Measurements from ENCODE around the gene PXDC1. TPM values are rescaled to one million over a fixed set of nuclear protein-coding genes. Genes with fewer than 3 reads are reported as not detected.

The PXDC1 gene
- total and polyA plus RNA-seq, 4 donors, result 24.1 to 106 (median 77.6) TPM

GRCh38 chr6:3788408-3789017 is 37.0 kb upstream of the PXDC1 start:
- no peaks in the 10 kb centered on the region for H3K9me3 ChIP-seq (ENCODE audit: control insufficient read depth in 4 of 4, low read length in 3 of 4)
- 41% methylated on average over 12 of the region's 12 CpGs for WGBS

GRCh38 chr6:3786141-3786540 is 34.6 kb upstream of the PXDC1 start:
- H3K27me3 ChIP-seq (ENCODE audit: control insufficient read depth in 4 of 4, insufficient read depth in 4 of 4, low read length in 3 of 4), result no peaks in the 10 kb centered on the region
- WGBS, result 85% methylated on average over 4 of the region's 4 CpGs
- H3K9me3 ChIP-seq (ENCODE audit: control insufficient read depth in 4 of 4, low read length in 3 of 4), result no peaks in the 10 kb centered on the region
- no peak overlapping the region for H3K4me3 ChIP-seq (ENCODE audit: low read depth in 1 of 3, low read length in 3 of 3)
- DNase-seq (ENCODE audit: low spot score), result no peak
- peak in 1 of 2 donors; percentile 16 for TF ChIP-seq JUND (IDR thresholded peaks at IDR 0.05)
- no peak for TF ChIP-seq RXRA (IDR thresholded peaks at IDR 0.05)
- H3K36me3 ChIP-seq (ENCODE audit: control insufficient read depth in 4 of 4, insufficient read depth in 3 of 4, low read depth in 1 of 4, low read length in 3 of 4), result no peaks in the 10 kb centered on the region
- H3K4me1 ChIP-seq (ENCODE audit: control insufficient read depth in 4 of 4, insufficient read depth in 4 of 4, low read length in 3 of 4), result peaks cover 5 to 22% (median 15%) of the 10 kb centered on the region in 4 donors
- no peak overlapping the region for H3K9ac ChIP-seq (ENCODE audit: low read depth in 1 of 2, low read length in 2 of 2)
- H3K27ac ChIP-seq (ENCODE audit: low read depth in 1 of 2, low read length in 2 of 2), result no peak overlapping the region

More at GRCh38 chr6:3788408-3789017, 37.0 kb upstream of the PXDC1 start:
- Histone ChIP-seq H3K9ac (ENCODE audit: low read depth in 1 of 2, low read length in 2 of 2) (peak overlapping the region; percentile 53 to 57), H3K36me3 (ENCODE audit: control insufficient read depth in 4 of 4, insufficient read depth in 3 of 4, low read depth in 1 of 4, low read length in 3 of 4) (no peaks in the 10 kb centered on the region), H3K27me3 (ENCODE audit: control insufficient read depth in 4 of 4, insufficient read depth in 4 of 4, low read length in 3 of 4) (no peaks in the 10 kb centered on the region), H3K4me3 (ENCODE audit: low read depth in 1 of 3, low read length in 3 of 3) (peak overlapping the region; percentile 17 to 42 (median 30)), H3K4me1 (ENCODE audit: control insufficient read depth in 4 of 4, insufficient read depth in 4 of 4, low read length in 3 of 4) (peaks cover 5 to 22% (median 15%) of the 10 kb centered on the region in 4 donors), H3K27ac (ENCODE audit: low read depth in 1 of 2, low read length in 2 of 2) (peak overlapping the region; percentile 99 to 100)
- TF ChIP-seq REST (IDR thresholded peaks at IDR 0.05) (peak; percentile 46), MAX (IDR thresholded peaks at IDR 0.05) (no peak), YY1 (IDR thresholded peaks at IDR 0.05) (peak; percentile 96), RXRA (IDR thresholded peaks at IDR 0.05) (no peak), NR2F2 (IDR thresholded peaks at IDR 0.05) (no peak), TAF1 (conservative IDR thresholded peaks at IDR 0.05) (peak; percentile 59)
- DNase-seq (ENCODE audit: low spot score), result no peak

GRCh38 chr6:3785745-3786098 is 34.2 kb upstream of the PXDC1 start:
- Histone ChIP-seq H3K36me3 (ENCODE audit: control insufficient read depth in 4 of 4, insufficient read depth in 3 of 4, low read depth in 1 of 4, low read length in 3 of 4) (no peaks in the 10 kb centered on the region), H3K27ac (ENCODE audit: low read depth in 1 of 2, low read length in 2 of 2) (no peak overlapping the region)
- 71% methylated on average over 5 of the region's 5 CpGs for WGBS
- TF ChIP-seq RAD21 (IDR thresholded peaks at IDR 0.05) (no peak), JUND (IDR thresholded peaks at IDR 0.05) (no peak), HNF4A (conservative IDR thresholded peaks at IDR 0.05) (no peak), TAF1 (conservative IDR thresholded peaks at IDR 0.05) (no peak), REST (IDR thresholded peaks at IDR 0.05) (no peak), ZBTB33 (IDR thresholded peaks at IDR 0.05) (no peak), MAX (IDR thresholded peaks at IDR 0.05) (no peak), EGR1 (IDR thresholded peaks at IDR 0.05; ENCODE audit: low read depth in 2 of 2) (no peak), SP1 (IDR thresholded peaks at IDR 0.05) (no peak), FOXA2 (IDR thresholded peaks at IDR 0.05) (no peak), NR2F2 (IDR thresholded peaks at IDR 0.05) (no peak), GABPA (IDR thresholded peaks at IDR 0.05 in 1 of 2, conservative IDR thresholded peaks at IDR 0.05 in 1 of 2) (no peak), HNF4G (IDR thresholded peaks at IDR 0.05) (no peak), YY1 (IDR thresholded peaks at IDR 0.05) (no peak)

More at GRCh38 chr6:3785745-3786098, 34.2 kb upstream of the PXDC1 start:
- Histone ChIP-seq H3K9ac (ENCODE audit: low read depth in 1 of 2, low read length in 2 of 2) (no peak overlapping the region), H3K9me3 (ENCODE audit: control insufficient read depth in 4 of 4, low read length in 3 of 4) (no peaks in the 10 kb centered on the region), H3K4me1 (ENCODE audit: control insufficient read depth in 4 of 4, insufficient read depth in 4 of 4, low read length in 3 of 4) (peaks cover 5 to 22% (median 15%) of the 10 kb centered on the region in 4 donors), H3K4me3 (ENCODE audit: low read depth in 1 of 3, low read length in 3 of 3) (no peak overlapping the region), H3K27me3 (ENCODE audit: control insufficient read depth in 4 of 4, insufficient read depth in 4 of 4, low read length in 3 of 4) (no peaks in the 10 kb centered on the region)
- no peak for DNase-seq (ENCODE audit: low spot score)

Data from liver (tissue), 9 donors.